HG03342 (cell line): ENCODE results near the gene SRGAP1.

Source experiments
- ATAC-seq: cut with Tn5 transposase; IDR thresholded peaks from one replicate; pipeline ENCODE4 v1.9.1; 2021; ENCODE audit warnings: mild to moderate bottlenecking, moderate library complexity; ENCODE audit not compliant: unreplicated experiment

SRGAP1 gene

GRCh38 chr12:63900922-63901793, 56.7 kb downstream of the SRGAP1 start:
- no peak for ATAC-seq

- no peak for ATAC-seq
Observed at GRCh38 chr12:63904653-63905052, 60.2 kb downstream of the SRGAP1 start.

GRCh38 chr12:63905544-63905943, 61.0 kb downstream of the SRGAP1 start:
- no peak for ATAC-seq

GRCh38 chr12:63906876-63907275, 62.4 kb downstream of the SRGAP1 start:
- no peak for ATAC-seq

GRCh38 chr12:63907561-63907960, 63.1 kb downstream of the SRGAP1 start:
- no peak for ATAC-seq

GRCh38 chr12:63909746-63910145, 65.2 kb downstream of the SRGAP1 start:
- no peak for ATAC-seq

- no peak for ATAC-seq
Observed at GRCh38 chr12:63911341-63911740, 66.8 kb downstream of the SRGAP1 start.

- no peak for ATAC-seq
Observed at GRCh38 chr12:63912651-63913050, 68.2 kb downstream of the SRGAP1 start.

GRCh38 chr12:63913929-63914328, 69.4 kb downstream of the SRGAP1 start:
- no peak for ATAC-seq

- no peak for ATAC-seq
Observed at GRCh38 chr12:63915105-63915800, 70.8 kb downstream of the SRGAP1 start.

GRCh38 chr12:63916561-63917476, 72.3 kb downstream of the SRGAP1 start:
- no peak for ATAC-seq

GRCh38 chr12:63917477-63917862, 73.0 kb downstream of the SRGAP1 start:
- no peak for ATAC-seq

- no peak for ATAC-seq
Observed at GRCh38 chr12:63917864-63918799, 73.6 kb downstream of the SRGAP1 start.

- no peak for ATAC-seq
Observed at GRCh38 chr12:63918800-63919300, 74.3 kb downstream of the SRGAP1 start.

GRCh38 chr12:63919756-63920155, 75.3 kb downstream of the SRGAP1 start:
- no peak for ATAC-seq

GRCh38 chr12:63921157-63921556, 76.7 kb downstream of the SRGAP1 start:
- ATAC-seq = no peak

- no peak for ATAC-seq
Observed at GRCh38 chr12:63922474-63922873, 78.0 kb downstream of the SRGAP1 start.

- ATAC-seq = no peak
Observed at GRCh38 chr12:63924781-63925180, 80.3 kb downstream of the SRGAP1 start.

- ATAC-seq = no peak
Observed at GRCh38 chr12:63927511-63927910, 83.0 kb downstream of the SRGAP1 start.

GRCh38 chr12:63928305-63928704, 83.8 kb downstream of the SRGAP1 start:
- peak; percentile 56 for ATAC-seq
